ENCODE measurements around the gene EN2.

Gene EN2

GRCh38 chr7:155461631-155462030 is 3.7 kb downstream of the EN2 start:
- TF ChIP-seq CTCF (IDR thresholded peaks at IDR 0.05; ENCODE audit: insufficient read depth, low read length), result no peak
- TF ChIP-seq POLR2AphosphoS5 (IDR thresholded peaks at IDR 0.05; ENCODE audit: low read depth), result no peak
- no peak for TF ChIP-seq REST (IDR thresholded peaks at IDR 0.05; ENCODE audit: insufficient replicate concordance, low read depth)
- no peak for TF ChIP-seq SPI1 (IDR thresholded peaks at IDR 0.05; ENCODE audit: borderline replicate concordance, low read depth)
- no peak for TF ChIP-seq GABPA (IDR thresholded peaks at IDR 0.05; ENCODE audit: low read depth)
- peaks cover 82% of the 10 kb centered on the region for H3K27me3 ChIP-seq (ENCODE audit: insufficient read depth, poor library complexity, severe bottlenecking)
- DNase-seq (ENCODE audit: low read depth in 1 of 2, low spot score in 1 of 2), result no peak

GRCh38 chr7:155462163-155462735 is 4.3 kb downstream of the EN2 start:
- Histone ChIP-seq H3K27ac (replicated peaks) (no peak overlapping the region), H3K4me3 (replicated peaks; ENCODE audit: insufficient read depth, low read length) (no peak overlapping the region), H3K27me3 (ENCODE audit: insufficient read depth, poor library complexity, severe bottlenecking) (peaks cover 82% of the 10 kb centered on the region)
- TF ChIP-seq POLR2AphosphoS5 (IDR thresholded peaks at IDR 0.05; ENCODE audit: low read depth) (no peak), SPI1 (IDR thresholded peaks at IDR 0.05; ENCODE audit: borderline replicate concordance, low read depth) (no peak), CTCF (IDR thresholded peaks at IDR 0.05; ENCODE audit: insufficient read depth, low read length) (no peak), REST (IDR thresholded peaks at IDR 0.05; ENCODE audit: insufficient replicate concordance, low read depth) (no peak), GABPA (IDR thresholded peaks at IDR 0.05; ENCODE audit: low read depth) (no peak)
- DNase-seq (ENCODE audit: low read depth in 1 of 2, low spot score in 1 of 2), result no peak

More at GRCh38 chr7:155461631-155462030, 3.7 kb downstream of the EN2 start:
- no peak overlapping the region for H3K4me3 ChIP-seq (replicated peaks; ENCODE audit: insufficient read depth, low read length)
- H3K27ac ChIP-seq (replicated peaks), result no peak overlapping the region

GRCh38 chr7:155463114-155463811 is 5.3 kb downstream of the EN2 start:
- Histone ChIP-seq H3K4me3 (replicated peaks; ENCODE audit: insufficient read depth, low read length) (no peak overlapping the region), H3K27me3 (ENCODE audit: insufficient read depth, poor library complexity, severe bottlenecking) (peaks cover 89% of the 10 kb centered on the region), H3K27ac (replicated peaks) (no peak overlapping the region)
- TF ChIP-seq POLR2AphosphoS5 (IDR thresholded peaks at IDR 0.05; ENCODE audit: low read depth) (no peak), CTCF (IDR thresholded peaks at IDR 0.05; ENCODE audit: insufficient read depth, low read length) (no peak), GABPA (IDR thresholded peaks at IDR 0.05; ENCODE audit: low read depth) (no peak), REST (IDR thresholded peaks at IDR 0.05; ENCODE audit: insufficient replicate concordance, low read depth) (no peak), SPI1 (IDR thresholded peaks at IDR 0.05; ENCODE audit: borderline replicate concordance, low read depth) (no peak)
- DNase-seq (ENCODE audit: low read depth in 1 of 2, low spot score in 1 of 2), result no peak
